Peyer's patch (tissue), 4 donors: ENCODE data around the gene UBR7. TPM values are rescaled to one million over a fixed set of nuclear protein-coding genes. Genes with fewer than 3 reads are reported as not detected.
A peak's percentile ranks its signal among the peaks of the same experiment; 100 is the strongest.

ENCODE experiments used
- DNase-seq, 3 donors: peaks; one replicate each; pipeline ENCODE4 v3.0.0-alpha.2; 2017 to 2019
- H3K27ac ChIP-seq, 4 donors: fragments of 200-600 bp; sonication (generic); one replicate each; pipeline ENCODE4 v1.5.1; 2016 to 2019
- H3K27me3 ChIP-seq, 2 donors: fragments of 200-600 bp; sonication (generic); one replicate each; pipeline ENCODE4 v1.5.1; 2019
- H3K36me3 ChIP-seq, 3 donors: fragments of 200-600 bp; sonication (generic); one replicate each; pipeline ENCODE4 v1.5.1; 2016 to 2019
- H3K4me1 ChIP-seq, 4 donors: fragments of 200-600 bp; sonication (generic); one replicate each; pipeline ENCODE4 v1.5.1; 2016 to 2019
- H3K4me3 ChIP-seq, 4 donors: fragments of 200-600 bp; sonication (generic); 1 replicate in 3 of 4; 2 replicates in 1 of 4; pipeline ENCODE4 v1.5.1; 2016 to 2019; ENCODE audit warnings: mild to moderate bottlenecking in 1 of 4
- H3K9me3 ChIP-seq, 4 donors: fragments of 200-600 bp; sonication (generic); one replicate each; pipeline ENCODE4 v1.5.1; 2016 to 2019; ENCODE audit warnings: mild to moderate bottlenecking in 1 of 4
- POLR2A ChIP-seq, 2 donors: fragments of 450-650 bp; IDR thresholded peaks; one replicate each; pipeline ENCODE4 v1.5.1; 2017; ENCODE audit warnings: antibody characterized with exemption in 2 of 2, mild to moderate bottlenecking in 2 of 2, moderate library complexity in 2 of 2
- total RNA-seq, 4 donors: library from RNA; depleted of rRNA; stranded (reverse); fragments of >200 nt; gene quantifications; one replicate each; pipeline ENCODE4 v1.1.0, GENCODE V29; 2016
- TF ChIP-seq, protein P1 (sequence below), 6 experiments: fragments of 450-650 bp in 4 of 6; fragments of 200-600 bp in 2 of 6; sonication (generic) in 1 of 6; IDR thresholded peaks; one replicate each; pipeline ENCODE4 v1.5.1; 2017 to 2019; ENCODE audit warnings: antibody characterized with exemption in 6 of 6, mild to moderate bottlenecking in 3 of 6, moderate library complexity in 1 of 6

UBR7 gene
- total RNA-seq, 4 donors from 2014 or later, result 13.7 to 20.2 (median 15.8) TPM

DNA sequence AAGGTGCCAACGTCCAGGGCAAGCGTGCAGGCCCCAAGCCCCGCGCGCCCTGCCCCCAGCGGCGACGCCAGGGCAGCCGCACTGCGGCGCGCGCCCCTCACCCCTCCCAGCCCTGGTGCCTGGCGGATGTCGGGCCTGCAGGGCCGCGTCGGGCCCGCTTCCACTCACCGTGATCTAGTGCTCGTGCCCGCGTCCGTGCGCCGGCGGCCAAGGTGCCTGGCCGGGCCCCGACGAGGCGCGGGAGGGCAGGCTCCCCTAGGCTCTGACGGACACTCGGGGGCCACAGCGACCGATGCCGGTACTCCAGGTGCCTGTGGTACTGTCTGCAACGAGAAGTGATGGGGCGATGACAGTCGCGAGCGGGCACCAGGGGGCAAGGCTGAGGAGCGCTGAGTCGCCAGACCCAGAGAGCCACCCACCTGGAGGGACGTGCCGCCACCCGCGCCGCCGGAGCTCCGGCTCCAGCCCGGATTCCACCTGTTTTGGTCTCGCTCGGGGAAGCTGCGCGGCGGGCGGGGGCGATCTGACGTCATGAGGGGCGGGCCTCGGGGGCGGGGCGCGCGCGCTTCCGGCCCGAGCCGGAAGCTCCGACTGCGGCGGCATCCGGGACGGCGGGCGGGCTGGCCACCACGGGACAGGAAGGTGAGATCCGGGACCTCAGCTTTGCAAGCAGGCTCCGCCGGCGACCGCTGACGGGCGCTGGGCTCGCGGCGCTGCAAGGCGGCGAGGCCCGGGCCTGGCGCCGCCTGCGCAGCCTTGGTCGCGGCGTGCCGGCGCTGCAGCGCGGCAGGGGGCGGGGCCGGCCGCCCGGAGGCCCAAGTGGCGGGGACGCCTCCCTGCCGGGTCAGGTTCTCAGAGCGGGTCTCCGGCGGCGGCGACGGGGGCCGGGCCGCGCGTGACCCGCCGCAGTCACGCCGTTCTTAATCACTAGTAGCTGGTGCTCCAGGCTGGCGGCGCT lies 22.4 kb upstream of the UBR7 start, which contains the start of the genes LYSET and MOAP1:
Gene LYSET, plus strand, starts transcription at position 927 of the 958 bp plus-strand sequence. CDS start 89 bp downstream, outside the sequence.
Gene MOAP1, minus strand, starts transcription at position 507 of the 958 bp plus-strand sequence. CDS start 655 bp downstream, outside the sequence.
- TF ChIP-seq, protein P1, sequence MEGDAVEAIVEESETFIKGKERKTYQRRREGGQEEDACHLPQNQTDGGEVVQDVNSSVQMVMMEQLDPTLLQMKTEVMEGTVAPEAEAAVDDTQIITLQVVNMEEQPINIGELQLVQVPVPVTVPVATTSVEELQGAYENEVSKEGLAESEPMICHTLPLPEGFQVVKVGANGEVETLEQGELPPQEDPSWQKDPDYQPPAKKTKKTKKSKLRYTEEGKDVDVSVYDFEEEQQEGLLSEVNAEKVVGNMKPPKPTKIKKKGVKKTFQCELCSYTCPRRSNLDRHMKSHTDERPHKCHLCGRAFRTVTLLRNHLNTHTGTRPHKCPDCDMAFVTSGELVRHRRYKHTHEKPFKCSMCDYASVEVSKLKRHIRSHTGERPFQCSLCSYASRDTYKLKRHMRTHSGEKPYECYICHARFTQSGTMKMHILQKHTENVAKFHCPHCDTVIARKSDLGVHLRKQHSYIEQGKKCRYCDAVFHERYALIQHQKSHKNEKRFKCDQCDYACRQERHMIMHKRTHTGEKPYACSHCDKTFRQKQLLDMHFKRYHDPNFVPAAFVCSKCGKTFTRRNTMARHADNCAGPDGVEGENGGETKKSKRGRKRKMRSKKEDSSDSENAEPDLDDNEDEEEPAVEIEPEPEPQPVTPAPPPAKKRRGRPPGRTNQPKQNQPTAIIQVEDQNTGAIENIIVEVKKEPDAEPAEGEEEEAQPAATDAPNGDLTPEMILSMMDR (IDR thresholded peaks at IDR 0.05), result peak in 5 of 6 experiments; percentile 0 to 48 (median 30)
- peak; percentile 66 to 92 for TF ChIP-seq POLR2A (IDR thresholded peaks at IDR 0.05)
- Histone ChIP-seq H3K4me1 (peaks cover 0 to 21% (median 7%) of the 10 kb centered on the region in 4 donors), H3K27ac (peak within 1 kb of the TSS; percentile 94 to 99 (median 98)), H3K36me3 (peaks cover 0 to 30% (median 0%) of the 10 kb centered on the region in 3 donors), H3K27me3 (no peaks in the 10 kb centered on the region), H3K4me3 (peak within 1 kb of the TSS; percentile 77 to 99 (median 87)), H3K9me3 (no peaks in the 10 kb centered on the region)
- DNase-seq, result peak; percentile 86 to 96 (median 95)

DNA sequence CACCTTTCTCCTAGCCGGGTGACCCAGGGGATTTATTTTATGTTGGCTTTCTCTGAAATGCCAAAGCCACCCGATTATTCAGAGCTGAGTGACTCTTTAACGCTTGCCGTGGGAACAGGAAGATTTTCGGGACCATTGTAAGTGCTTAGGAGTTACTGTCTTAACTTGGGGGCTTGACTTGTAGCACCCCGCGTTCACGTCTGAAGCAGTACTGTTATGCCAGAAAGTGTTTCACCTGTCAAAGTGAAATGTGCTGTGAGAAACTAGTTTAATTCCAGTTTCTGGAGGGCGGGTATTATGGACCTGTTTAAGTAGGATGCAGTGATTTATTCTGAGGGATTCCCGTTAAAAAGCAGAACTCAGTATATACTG lies 21.7 kb upstream of the UBR7 start:
- no peaks in the 10 kb centered on the region for H3K27me3 ChIP-seq

DNA sequence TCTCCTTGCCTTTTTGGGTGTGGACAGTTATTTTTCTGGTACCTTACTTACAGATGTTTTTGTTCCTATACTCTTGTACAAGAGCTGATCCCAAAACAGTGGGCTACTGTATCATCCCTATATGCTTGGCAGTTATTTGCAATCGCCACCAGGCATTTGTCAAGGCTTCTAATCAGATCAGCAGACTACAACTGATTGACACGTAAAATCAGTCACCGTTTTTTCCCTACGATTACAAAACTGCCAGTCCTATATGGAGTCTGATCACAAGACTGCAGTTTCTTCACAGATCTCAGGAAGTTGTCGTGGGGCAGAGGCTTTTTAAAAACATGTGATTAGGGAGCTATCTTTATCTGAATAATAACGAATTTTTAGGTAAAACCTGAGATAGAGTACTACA lies 20.6 kb upstream of the UBR7 start:
- Histone ChIP-seq H3K27me3 (no peaks in the 10 kb centered on the region), H3K36me3 (peaks cover 0 to 27% (median 0%) of the 10 kb centered on the region in 3 donors), H3K4me3 (no peak overlapping the region), H3K27ac (no peak overlapping the region), H3K9me3 (no peaks in the 10 kb centered on the region), H3K4me1 (peaks cover 0 to 21% (median 7%) of the 10 kb centered on the region in 4 donors)
- TF ChIP-seq POLR2A (IDR thresholded peaks at IDR 0.05), result no peak
- no peak for DNase-seq

More for the DNA sequence above, 21.7 kb upstream of the UBR7 start:
- peaks cover 0 to 30% (median 0%) of the 10 kb centered on the region in 3 donors for H3K36me3 ChIP-seq
- H3K9me3 ChIP-seq, result no peaks in the 10 kb centered on the region
- no peak for DNase-seq
- TF ChIP-seq, protein P1 (IDR thresholded peaks at IDR 0.05), result no peak
- TF ChIP-seq POLR2A (IDR thresholded peaks at IDR 0.05), result no peak
- H3K4me3 ChIP-seq, result peak overlapping the region; percentile 77 to 99 (median 87)
- peak overlapping the region; percentile 94 to 99 (median 98) for H3K27ac ChIP-seq
- H3K4me1 ChIP-seq, result peaks cover 0 to 21% (median 7%) of the 10 kb centered on the region in 4 donors

DNA sequence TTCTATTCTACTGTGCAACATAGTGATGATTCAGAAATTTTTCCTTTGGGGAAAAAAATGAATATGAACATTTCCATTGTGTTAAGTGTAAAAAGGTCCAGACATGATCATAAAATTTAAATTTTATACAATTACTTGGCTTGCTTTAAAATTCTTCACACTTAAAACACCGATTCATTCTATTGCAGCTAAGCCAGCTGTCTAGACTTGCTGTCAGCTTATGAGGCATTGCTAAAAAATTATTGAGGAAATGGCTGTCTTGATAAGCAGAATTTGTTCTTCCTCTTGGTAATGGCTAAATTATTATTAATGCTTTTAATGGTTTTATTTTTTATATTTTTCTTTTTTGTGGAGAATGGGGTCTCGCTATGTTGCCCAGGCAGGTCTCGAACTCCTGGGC lies 20.1 kb upstream of the UBR7 start:
- no peaks in the 10 kb centered on the region for H3K27me3 ChIP-seq
- peaks cover 0 to 21% (median 7%) of the 10 kb centered on the region in 4 donors for H3K4me1 ChIP-seq
- no peak overlapping the region for H3K4me3 ChIP-seq
- no peak overlapping the region for H3K27ac ChIP-seq
- DNase-seq, result no peak
- no peaks in the 10 kb centered on the region for H3K9me3 ChIP-seq
- peaks cover 0 to 22% (median 0%) of the 10 kb centered on the region in 3 donors for H3K36me3 ChIP-seq
- no peak for TF ChIP-seq POLR2A (IDR thresholded peaks at IDR 0.05)
- TF ChIP-seq, protein P1 (IDR thresholded peaks at IDR 0.05), result no peak

DNA sequence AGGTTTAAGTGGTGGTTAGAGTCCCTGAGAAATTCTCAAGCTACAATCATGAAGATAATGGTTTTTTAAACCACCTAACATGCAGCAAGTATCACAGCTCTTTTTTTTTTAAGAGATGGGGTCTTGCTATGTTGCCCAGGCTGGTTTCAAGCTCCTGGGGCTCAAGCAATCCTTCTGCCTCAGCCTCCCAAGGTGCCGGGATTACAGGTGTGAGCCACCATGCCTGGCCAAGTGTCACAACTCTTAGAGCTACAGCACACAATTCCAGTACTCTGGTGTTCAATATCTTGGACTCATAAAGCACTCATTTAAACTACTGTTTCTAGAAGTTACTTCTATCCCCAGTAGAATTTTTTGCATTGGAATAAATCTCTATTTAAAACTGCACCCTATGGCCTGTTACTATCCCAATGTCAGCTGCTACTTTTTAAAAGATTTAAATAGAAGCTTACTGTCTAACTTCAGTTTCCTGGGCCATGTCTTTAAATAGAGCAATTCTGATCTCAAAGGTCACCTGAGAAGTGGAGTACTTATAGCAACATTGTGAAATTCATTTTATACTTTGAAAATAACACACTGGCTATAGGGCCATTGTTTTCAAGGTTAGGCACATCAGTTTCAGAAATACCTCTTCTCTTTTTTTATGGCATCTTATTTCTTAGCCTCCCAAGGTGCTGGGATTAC lies 11.6 kb upstream of the UBR7 start:
- Histone ChIP-seq H3K36me3 (peaks cover 0 to 8% (median 0%) of the 10 kb centered on the region in 3 donors), H3K9me3 (no peaks in the 10 kb centered on the region), H3K27ac (no peak overlapping the region), H3K4me3 (no peak overlapping the region), H3K27me3 (no peaks in the 10 kb centered on the region), H3K4me1 (no peaks in the 10 kb centered on the region)
- TF ChIP-seq POLR2A (IDR thresholded peaks at IDR 0.05), result no peak
- no peak for DNase-seq

DNA sequence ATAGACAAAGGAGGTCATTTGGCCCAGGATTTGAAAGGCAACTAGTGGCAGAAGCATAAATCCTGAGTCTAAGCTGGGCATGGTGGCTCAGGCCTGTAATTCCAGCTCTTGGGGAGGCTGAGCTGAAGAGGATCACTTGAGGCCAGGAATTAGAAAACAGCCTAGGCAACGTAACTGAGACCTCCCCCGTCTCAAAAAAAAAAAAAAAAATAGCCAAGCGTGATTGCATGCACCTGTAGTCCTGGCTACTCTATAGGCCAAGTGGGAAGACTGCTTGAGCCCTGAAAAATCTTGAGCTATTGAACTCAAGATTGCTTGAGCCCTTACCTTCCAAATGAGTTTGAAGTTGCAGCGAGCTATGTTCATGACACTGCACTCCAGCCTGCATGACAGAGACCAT lies 8.0 kb upstream of the UBR7 start:
- Histone ChIP-seq H3K27ac (no peak overlapping the region), H3K36me3 (peaks cover 0 to 8% (median 0%) of the 10 kb centered on the region in 3 donors), H3K4me1 (no peaks in the 10 kb centered on the region), H3K4me3 (no peak overlapping the region), H3K27me3 (no peaks in the 10 kb centered on the region), H3K9me3 (no peaks in the 10 kb centered on the region)
- TF ChIP-seq, protein P1 (IDR thresholded peaks at IDR 0.05), result no peak
- TF ChIP-seq POLR2A (IDR thresholded peaks at IDR 0.05), result no peak
- no peak for DNase-seq
